Kidney (tissue), 22 donors: ENCODE measurements around the gene SSMEM1. TPM values are rescaled to one million over a fixed set of nuclear protein-coding genes. Genes with fewer than 3 reads are reported as not detected.

Experiments
- DNase-seq, 5 donors: peaks; one replicate each; pipeline ENCODE4 v3.0.0-alpha.2; 2013 to 2020
- FAIRE-seq: peaks from 2 replicates; lab custom pipeline; 2012; peaks lifted over from hg19 to GRCh38; lab: Jason Lieb, UNC
- H3K27ac ChIP-seq, 2 donors: one replicate each; pipeline ENCODE4 v1.7.0; 2013; ENCODE audit warnings: low read depth in 2 of 2, low read length in 2 of 2, inconsistent platforms in 1 of 2
- H3K27me3 ChIP-seq: one replicate; pipeline ENCODE4 v1.7.1; 2013; ENCODE audit warnings: low read length, inconsistent platforms; ENCODE audit not compliant: control insufficient read depth, insufficient read depth
- H3K36me3 ChIP-seq, 3 donors: one replicate each; pipeline versions ENCODE4 v1.7.0 to v1.7.1; 2013; ENCODE audit warnings: low read length in 3 of 3, control low read depth in 1 of 3, inconsistent platforms in 1 of 3; ENCODE audit not compliant: insufficient read depth in 3 of 3, control insufficient read depth in 2 of 3
- H3K4me1 ChIP-seq, 3 donors: one replicate each; pipeline versions ENCODE4 v1.7.0 to v1.7.1; 2013; ENCODE audit warnings: low read length in 3 of 3, inconsistent platforms in 1 of 3, low read depth in 1 of 3; ENCODE audit not compliant: control insufficient read depth in 2 of 3, insufficient read depth in 2 of 3
- H3K4me3 ChIP-seq, 3 donors: one replicate each; pipeline versions ENCODE4 v1.7.0 to v1.8.1; 2013; ENCODE audit warnings: low read length in 3 of 3, control low read depth in 1 of 3, inconsistent platforms in 1 of 3
- H3K9ac ChIP-seq, 3 donors: one replicate each; pipeline versions ENCODE4 v1.7.0 to v1.7.1; 2013; ENCODE audit warnings: low read length in 3 of 3, control low read depth in 1 of 3, inconsistent platforms in 1 of 3
- H3K9me3 ChIP-seq, 3 donors: one replicate each; pipeline versions ENCODE4 v1.7.0 to v1.7.1; 2013; ENCODE audit warnings: low read length in 3 of 3, control low read depth in 1 of 3, inconsistent platforms in 1 of 3; ENCODE audit not compliant: control insufficient read depth in 2 of 3, insufficient read depth in 1 of 3
- CTCF ChIP-seq: IDR thresholded peaks from 3 replicates; pipeline ENCODE4 v1.5.1; 2012; ENCODE audit warnings: mild to moderate bottlenecking, moderate library complexity, borderline replicate concordance; ENCODE audit not compliant: insufficient read depth; ENCODE audit errors: extremely low read depth
- intact Hi-C: fragments of 100-400 bp; cut with DNase I; formaldehyde crosslinking; loops from one replicate; pipeline ENCODE4 v1.11.1; 2022
- long read RNA-seq, 10 donors: library from polyadenylated mRNA in 1 of 10; unstranded in 1 of 10; transcript quantifications; one replicate each; pipeline ENCODE4 v2.0.0 and lab custom pipeline, GENCODE V29; 2021 to 2026
- polyA plus RNA-seq: library from polyadenylated mRNA; stranded (reverse); fragments of 350-450 nt; fragmentation: Illumina TruSeq; extraction: RNeasy Lipid Tissue Mini Kit (QIAGEN cat#74804); gene quantifications from one replicate; pipeline ENCODE4 v1.2.3, GENCODE V29; 2014; ENCODE audit warnings: low read depth, low replicate concordance; ENCODE audit not compliant: insufficient read depth
- total RNA-seq: library from RNA; stranded (reverse); fragmentation: NEBNext Ultra II Directional; extraction: Animal tissue kit (Norgen Biotek cat#: 25700); gene quantifications from one replicate; pipeline ENCODE4 v1.2.1, GENCODE V29; 2021
- donor health status: control.
- donor health status: control.
- donor health status: control.
- donor health status: control.
- donor health status: control.
- donor health status: DM: yes; HTN: yes; CAD: no.
- donor health status: Normal renal cell carcinoma (clear cell type).

Gene SSMEM1, protein sequence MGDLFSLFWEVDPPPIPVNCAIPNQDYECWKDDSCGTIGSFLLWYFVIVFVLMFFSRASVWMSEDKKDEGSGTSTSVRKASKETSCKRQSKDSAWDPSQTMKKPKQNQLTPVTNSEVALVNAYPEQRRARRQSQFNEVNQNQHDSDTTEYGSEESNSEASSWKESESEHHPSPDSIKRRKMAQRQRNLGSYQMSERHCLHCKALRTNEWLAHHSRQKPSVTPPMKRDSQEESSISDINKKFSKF
- total RNA-seq = not detected
- not detected for polyA plus RNA-seq
- long read RNA-seq, donor 1 = 0 reads
- long read RNA-seq, donor 2 = 0 reads
- long read RNA-seq, donor 3 = 0 reads
- long read RNA-seq, donor 4 = 0 reads
- long read RNA-seq, donor 5 = 0 reads
- long read RNA-seq, donor 6 = 0 reads
- long read RNA-seq, donor 7 = 0 reads
- long read RNA-seq, donor 8 = 0 reads
- long read RNA-seq, donor 9 = 0 reads
- long read RNA-seq, donor 10 = 0 reads

- no peak within 1 kb of the TSS for H3K27ac ChIP-seq
- H3K36me3 ChIP-seq = peaks cover 0 to 3% (median 0%) of the 10 kb centered on the region in 3 donors
- H3K27me3 ChIP-seq = no peaks in the 10 kb centered on the region
- TF ChIP-seq CTCF = no peak
- FAIRE-seq = no peak
- DNase-seq = no peak
- intact Hi-C loops = no loop called here
- H3K4me3 ChIP-seq = no peak within 1 kb of the TSS
- H3K4me1 ChIP-seq = peaks cover 0 to 5% (median 0%) of the 10 kb centered on the region in 3 donors
- no peaks in the 10 kb centered on the region for H3K9me3 ChIP-seq
- no peak within 1 kb of the TSS for H3K9ac ChIP-seq
These were observed at the start of gene SSMEM1 for GRCh38 chr7:130207642-130208041. Gene SSMEM1 (plus strand): TSS chr7:130207860. CDS start chr7:130207911, 51 bp downstream.

DNA sequence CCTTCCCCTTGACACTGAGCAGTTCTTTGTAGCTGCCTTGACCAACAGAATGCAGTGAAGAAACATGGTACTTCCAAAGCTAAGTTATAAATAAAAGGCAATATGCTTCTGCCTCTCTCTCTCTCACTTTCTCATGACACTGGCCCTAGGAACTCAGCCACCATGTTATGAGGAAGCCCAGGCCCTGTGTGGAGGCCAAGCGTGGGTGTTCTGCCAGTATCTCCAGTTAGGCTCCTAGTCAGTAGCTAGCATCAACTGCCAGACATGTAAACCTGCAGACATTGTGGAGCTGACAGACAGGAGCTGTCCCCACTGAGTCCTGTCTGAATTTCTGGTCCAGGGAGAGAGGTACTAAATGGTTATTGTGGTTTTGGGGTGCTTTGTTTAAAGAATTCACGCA is 47.6 kb upstream of the SSMEM1 start:
- Histone ChIP-seq H3K36me3 (peaks cover 4 to 22% (median 20%) of the 10 kb centered on the region in 3 donors), H3K27me3 (no peaks in the 10 kb centered on the region), H3K9ac (no peak overlapping the region), H3K4me1 (no peaks in the 10 kb centered on the region), H3K9me3 (no peaks in the 10 kb centered on the region), H3K27ac (no peak overlapping the region), H3K4me3 (no peak overlapping the region)
- intact Hi-C loops = no loop called here
- no peak for TF ChIP-seq CTCF
- FAIRE-seq = no peak
- no peak for DNase-seq

GRCh38 chr7:130160455-130160854 is 47.2 kb upstream of the SSMEM1 start:
- DNase-seq = no peak
- intact Hi-C loops = no loop called here
- FAIRE-seq = no peak
- Histone ChIP-seq H3K27ac (no peak overlapping the region), H3K4me1 (no peaks in the 10 kb centered on the region), H3K27me3 (no peaks in the 10 kb centered on the region), H3K4me3 (no peak overlapping the region), H3K9me3 (no peaks in the 10 kb centered on the region), H3K9ac (no peak overlapping the region), H3K36me3 (peaks cover 4 to 22% (median 22%) of the 10 kb centered on the region in 3 donors)
- no peak for TF ChIP-seq CTCF
